ENCODE measurements around the gene TMEM108.

DNA sequence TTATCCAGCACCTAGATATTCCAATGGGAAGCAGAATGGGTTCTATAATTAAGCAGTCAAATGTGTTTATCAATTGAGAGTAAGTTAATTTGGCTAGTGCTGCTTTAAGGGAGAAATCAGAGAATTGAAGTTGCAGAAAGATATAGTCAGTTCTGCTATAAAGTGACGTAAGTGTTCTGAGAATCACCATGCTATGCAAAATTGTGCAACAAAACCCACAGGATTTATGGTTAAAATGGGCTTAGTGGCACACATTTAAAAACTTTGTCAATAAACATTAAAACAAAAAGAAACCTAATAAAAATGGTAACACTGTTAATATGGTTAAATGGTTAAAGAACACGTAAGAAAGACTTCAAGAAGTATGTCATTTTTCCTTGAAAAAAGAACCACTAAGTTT lies 74.5 kb downstream of the TMEM108 start:
- TF ChIP-seq, protein P1, sequence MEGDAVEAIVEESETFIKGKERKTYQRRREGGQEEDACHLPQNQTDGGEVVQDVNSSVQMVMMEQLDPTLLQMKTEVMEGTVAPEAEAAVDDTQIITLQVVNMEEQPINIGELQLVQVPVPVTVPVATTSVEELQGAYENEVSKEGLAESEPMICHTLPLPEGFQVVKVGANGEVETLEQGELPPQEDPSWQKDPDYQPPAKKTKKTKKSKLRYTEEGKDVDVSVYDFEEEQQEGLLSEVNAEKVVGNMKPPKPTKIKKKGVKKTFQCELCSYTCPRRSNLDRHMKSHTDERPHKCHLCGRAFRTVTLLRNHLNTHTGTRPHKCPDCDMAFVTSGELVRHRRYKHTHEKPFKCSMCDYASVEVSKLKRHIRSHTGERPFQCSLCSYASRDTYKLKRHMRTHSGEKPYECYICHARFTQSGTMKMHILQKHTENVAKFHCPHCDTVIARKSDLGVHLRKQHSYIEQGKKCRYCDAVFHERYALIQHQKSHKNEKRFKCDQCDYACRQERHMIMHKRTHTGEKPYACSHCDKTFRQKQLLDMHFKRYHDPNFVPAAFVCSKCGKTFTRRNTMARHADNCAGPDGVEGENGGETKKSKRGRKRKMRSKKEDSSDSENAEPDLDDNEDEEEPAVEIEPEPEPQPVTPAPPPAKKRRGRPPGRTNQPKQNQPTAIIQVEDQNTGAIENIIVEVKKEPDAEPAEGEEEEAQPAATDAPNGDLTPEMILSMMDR (IDR thresholded peaks at IDR 0.05): no peak
- TF ChIP-seq ZFX (IDR thresholded peaks at IDR 0.05; ENCODE audit: borderline replicate concordance): no peak

All from 22Rv1 (cell line).